ENCODE data around the gene FBXO48.

DNA sequence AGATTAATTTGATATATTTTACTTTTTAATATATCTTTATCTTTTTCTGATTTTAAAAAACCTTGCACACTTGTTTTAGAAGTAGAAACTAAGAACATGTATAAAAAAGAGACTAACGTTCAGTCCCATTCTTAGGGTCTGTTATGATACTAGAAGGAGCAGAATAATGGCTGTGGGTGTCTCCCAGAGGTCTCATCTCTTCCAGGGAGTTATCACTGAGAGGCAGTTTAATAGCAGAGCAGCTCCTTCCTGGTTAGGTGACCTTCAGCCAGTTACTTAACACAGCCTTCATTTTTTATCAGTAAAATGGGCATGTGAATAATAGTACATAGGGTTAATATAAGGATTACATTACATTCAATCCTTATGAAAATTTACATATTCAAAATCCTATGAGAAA lies 40.6 kb downstream of the FBXO48 start:
- TF ChIP-seq, protein P1, sequence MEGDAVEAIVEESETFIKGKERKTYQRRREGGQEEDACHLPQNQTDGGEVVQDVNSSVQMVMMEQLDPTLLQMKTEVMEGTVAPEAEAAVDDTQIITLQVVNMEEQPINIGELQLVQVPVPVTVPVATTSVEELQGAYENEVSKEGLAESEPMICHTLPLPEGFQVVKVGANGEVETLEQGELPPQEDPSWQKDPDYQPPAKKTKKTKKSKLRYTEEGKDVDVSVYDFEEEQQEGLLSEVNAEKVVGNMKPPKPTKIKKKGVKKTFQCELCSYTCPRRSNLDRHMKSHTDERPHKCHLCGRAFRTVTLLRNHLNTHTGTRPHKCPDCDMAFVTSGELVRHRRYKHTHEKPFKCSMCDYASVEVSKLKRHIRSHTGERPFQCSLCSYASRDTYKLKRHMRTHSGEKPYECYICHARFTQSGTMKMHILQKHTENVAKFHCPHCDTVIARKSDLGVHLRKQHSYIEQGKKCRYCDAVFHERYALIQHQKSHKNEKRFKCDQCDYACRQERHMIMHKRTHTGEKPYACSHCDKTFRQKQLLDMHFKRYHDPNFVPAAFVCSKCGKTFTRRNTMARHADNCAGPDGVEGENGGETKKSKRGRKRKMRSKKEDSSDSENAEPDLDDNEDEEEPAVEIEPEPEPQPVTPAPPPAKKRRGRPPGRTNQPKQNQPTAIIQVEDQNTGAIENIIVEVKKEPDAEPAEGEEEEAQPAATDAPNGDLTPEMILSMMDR (IDR thresholded peaks at IDR 0.05), result no peak
- TF ChIP-seq POLR2A (IDR thresholded peaks at IDR 0.05), result no peak
